ENCODE measurements around the gene ABLIM3.

The ABLIM3 gene

GRCh38 chr5:149141224-149141956 is at the start of gene ABLIM3:
TSS of gene ABLIM3 (plus strand) at chr5:149141493. CDS start at chr5:149142096, 603 bp downstream.
- peak; percentile 71 for DNase-seq

DNA sequence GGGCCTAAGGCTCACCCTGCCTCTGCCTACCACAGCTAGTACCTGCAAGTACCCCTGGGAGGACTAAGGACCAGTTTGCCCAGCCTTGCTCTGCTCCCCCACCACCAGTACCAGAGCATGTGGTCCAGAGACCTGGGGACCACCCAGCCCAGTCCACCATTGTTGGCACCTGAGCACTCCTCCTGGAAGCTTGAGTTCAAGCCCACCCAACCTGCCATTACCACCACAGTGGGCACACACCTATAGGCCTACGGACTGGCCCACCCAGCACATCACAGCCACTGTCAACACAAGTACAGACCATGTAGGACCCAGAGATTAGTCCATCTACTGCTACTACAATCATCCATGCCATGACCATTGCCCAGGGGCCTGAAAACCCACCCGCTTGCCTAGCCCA is 47.7 kb upstream of the ABLIM3 start:
- no peak for DNase-seq

DNA sequence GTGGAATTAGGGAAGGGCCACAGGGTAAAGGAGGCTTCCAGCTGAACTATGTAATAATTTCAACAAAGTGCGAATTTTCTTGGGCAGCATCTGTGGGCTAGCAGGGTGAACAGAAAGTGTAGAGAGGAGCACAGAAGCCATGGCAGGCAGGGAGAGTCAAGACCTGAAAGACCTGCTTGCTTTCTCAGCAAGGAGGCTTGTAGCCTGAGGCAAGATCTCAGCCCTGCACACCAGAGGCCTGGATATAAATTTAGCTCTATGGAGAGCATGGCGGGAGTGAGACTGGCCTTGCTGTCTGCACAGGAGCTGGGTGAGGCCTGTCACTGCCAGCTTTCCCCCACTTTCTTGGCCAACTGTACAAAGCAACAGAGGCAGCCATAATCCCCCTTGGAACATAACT is 46.3 kb upstream of the ABLIM3 start:
- no peak for DNase-seq

- no peak for DNase-seq
Measured at GRCh38 chr5:149099920-149100319, 41.4 kb upstream of the ABLIM3 start.

DNA sequence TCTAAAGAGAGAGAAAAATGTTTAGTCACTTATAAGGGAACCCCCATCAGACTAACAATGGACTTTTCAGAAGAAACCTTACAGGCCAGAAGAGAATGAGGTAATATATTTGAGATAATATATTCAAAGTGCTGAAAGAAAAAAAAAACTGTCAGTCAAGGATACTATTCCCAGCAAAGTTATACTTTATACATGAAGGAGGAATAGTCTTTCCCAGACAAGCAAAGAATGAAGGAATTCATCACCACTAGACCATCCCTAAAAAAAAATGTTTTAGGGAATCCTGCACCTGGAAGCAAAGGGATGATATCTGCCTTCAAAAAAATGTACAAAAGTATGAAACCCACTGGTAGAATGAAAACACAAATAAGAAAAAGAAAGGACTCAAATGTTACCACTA is 41.0 kb upstream of the ABLIM3 start:
- no peak for DNase-seq

DNA sequence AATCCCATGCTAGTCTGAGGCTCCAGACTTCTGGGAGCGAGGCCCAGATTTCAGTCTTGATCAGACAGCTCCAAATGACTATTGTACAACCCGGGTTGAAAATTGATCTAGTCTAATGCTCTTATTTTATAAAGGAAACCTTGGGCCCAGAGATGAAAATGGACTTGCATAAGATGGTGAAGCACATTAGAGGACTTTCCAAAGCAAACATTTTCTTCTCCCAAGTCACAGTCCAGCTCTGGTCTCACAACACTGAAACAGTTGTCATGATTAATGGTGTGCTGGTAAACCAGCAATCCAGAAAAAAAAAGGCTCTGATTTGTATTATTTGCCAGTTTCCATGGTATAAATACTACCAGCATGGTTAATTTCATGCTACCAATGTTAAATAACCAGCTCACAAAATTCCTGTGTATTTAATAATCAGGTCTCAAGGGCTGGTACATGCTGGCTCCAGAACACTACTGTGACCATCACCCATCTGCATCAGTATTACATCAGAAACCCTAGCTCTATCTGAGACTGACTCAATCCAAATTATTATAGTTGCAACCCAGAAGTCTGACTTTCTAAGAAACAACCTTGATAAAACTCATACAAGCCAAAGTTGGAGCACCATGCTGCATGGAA is 32.5 kb upstream of the ABLIM3 start:
- no peak for DNase-seq

DNA sequence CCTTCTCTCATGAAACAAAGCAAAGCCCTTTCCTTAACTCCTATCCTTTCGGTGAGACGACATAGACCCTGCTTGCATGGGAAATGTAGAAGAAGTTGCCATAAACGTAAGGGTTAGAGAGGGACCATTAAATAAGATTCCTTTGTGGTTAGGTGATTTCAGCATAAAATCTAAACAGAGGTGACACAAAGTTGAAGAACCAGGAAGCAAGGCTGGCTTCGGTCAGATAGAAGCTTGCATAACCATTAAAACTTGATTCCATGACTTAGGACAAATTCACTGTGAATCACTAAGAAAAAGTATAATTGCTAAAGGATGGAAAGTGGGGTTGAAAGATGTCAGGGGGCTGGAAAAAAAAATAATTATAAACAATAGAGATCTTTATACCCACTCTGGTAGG is 30.9 kb upstream of the ABLIM3 start:
- no peak for DNase-seq

- no peak for DNase-seq
Measured at GRCh38 chr5:149113669-149114068, 27.6 kb upstream of the ABLIM3 start.

DNA sequence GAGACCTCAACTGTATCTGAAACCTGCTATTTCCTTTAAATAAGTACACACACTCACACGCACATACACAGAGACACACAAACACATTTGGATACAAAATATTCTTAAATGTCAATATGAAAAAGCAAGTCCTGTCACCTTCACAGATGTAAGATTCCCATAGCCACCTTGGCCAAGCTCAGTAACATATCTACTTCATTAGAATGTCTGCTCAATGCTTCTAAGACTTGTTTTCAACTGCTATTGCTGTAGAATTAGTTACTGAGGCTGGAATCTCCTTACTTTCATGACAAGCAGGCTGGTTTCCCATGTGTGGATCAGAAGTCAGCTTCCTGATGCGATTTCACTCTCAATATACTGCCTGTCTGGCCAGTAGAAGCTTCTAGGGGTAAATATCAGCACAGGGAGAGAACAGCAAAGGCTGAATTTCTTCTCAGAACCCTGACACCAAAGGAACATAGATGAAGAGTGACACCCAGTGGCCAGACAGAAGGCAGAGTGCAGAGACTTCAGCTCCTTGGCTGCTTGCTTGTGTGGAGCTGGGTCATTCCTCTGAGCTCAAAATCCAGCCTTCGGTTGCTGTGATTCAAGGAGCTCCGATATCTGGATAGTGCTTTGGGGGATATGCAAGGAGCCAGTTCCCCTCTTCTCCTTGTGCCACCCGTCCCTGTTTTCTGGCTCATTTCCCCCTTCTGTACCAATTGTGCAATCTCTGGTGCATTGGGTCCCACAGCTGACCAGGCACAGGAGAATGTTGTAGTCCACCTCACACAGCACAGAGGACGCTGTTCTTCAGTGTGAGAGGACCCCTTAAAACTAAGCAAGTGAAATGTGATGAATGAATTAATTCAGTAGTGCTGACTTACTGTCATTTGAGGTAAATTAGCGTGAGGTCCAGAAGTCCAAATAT is 26.6 kb upstream of the ABLIM3 start:
- peak; percentile 28 for DNase-seq

DNA sequence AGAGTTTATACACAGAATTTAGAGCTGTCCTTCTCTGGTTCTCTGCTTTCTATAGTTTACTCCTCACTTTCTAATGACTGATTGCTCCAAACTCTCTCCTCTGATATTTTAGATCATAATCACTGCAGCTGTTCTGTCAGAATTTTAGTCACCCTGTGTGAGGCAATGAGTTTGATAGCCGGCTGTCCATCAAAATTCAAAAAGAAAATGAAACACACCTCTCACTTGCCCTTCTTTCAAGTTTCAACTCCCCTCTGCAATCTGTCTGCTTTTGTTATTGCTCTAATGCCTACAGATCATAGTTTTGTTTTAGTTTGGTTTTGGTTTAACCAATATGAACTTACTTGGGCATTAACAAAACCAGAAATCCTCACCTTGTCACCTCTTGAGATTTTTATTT is 23.3 kb upstream of the ABLIM3 start:
- no peak for DNase-seq

- no peak for DNase-seq
Measured at GRCh38 chr5:149118463-149118862, 22.8 kb upstream of the ABLIM3 start.

GRCh38 chr5:149121145-149121544 is 20.1 kb upstream of the ABLIM3 start:
- no peak for DNase-seq

DNA sequence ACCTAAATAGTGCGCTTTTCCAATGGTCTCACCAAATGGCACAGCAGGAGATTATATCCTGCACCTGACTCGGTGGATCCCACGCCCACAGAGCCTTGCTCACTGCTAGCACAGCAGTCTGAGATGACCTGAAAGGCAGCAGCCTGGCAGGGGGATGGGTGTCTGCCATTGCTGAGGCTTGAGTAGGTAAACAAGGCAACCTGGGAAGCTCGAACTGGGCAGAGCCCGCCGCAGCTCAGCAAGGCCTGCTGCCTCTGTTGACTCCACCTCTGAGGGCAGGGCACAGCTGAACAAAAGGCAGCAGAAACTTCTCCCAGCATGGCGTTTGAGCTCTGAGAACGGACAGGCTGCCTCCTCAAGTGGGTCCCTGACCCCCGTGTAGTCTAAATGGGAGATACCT is 18.1 kb upstream of the ABLIM3 start:
- no peak for DNase-seq

DNA sequence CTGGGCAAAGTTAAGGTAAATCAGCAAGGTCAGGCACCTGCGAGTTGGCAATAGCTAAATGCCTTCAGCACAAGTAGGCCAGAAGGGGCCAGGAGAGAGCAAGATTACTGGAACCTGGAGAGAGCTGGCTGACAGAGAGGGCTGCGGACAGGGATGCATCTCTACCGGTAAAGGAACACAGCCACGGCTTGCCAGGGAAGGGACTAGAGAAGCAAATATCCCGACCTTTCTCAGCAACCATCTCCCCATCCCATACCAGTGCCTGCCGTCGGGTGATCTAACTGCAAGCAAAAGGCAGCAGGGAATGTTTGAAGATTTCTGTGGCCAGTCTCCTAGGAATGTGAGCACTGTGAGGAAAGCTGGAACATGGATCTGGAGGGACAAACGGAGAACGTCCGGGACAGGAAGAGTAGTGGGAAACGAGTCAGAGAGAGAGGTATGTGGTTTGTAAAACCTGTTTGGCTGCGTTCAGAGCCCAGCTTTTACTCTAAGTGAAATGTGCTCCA is 15.9 kb upstream of the ABLIM3 start:
- no peak for DNase-seq

GRCh38 chr5:149126906-149127305 is 14.4 kb upstream of the ABLIM3 start:
- DNase-seq: no peak

GRCh38 chr5:149127394-149127955 is 13.8 kb upstream of the ABLIM3 start:
- no peak for DNase-seq

GRCh38 chr5:149128023-149128875 is 13.0 kb upstream of the ABLIM3 start:
- DNase-seq: no peak

DNA sequence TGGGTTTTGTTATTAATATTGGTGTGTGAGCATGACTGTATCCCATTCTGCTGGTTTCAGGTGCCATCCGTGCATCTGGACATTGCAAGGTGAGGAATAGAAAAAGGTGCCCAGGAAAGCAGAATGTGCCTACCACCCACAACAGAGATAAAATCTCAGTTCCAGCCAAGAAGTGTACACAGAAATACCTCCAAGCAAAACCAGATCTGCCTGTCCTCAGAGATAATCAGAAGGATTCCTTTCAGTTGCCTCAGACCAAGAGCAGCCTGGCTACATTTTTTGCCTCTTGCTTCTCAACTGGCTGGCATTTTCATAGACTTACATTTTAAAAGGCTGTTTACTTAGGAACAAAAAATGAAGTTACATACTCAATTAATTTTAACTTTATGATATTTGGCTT is 12.1 kb upstream of the ABLIM3 start:
- no peak for DNase-seq

DNA sequence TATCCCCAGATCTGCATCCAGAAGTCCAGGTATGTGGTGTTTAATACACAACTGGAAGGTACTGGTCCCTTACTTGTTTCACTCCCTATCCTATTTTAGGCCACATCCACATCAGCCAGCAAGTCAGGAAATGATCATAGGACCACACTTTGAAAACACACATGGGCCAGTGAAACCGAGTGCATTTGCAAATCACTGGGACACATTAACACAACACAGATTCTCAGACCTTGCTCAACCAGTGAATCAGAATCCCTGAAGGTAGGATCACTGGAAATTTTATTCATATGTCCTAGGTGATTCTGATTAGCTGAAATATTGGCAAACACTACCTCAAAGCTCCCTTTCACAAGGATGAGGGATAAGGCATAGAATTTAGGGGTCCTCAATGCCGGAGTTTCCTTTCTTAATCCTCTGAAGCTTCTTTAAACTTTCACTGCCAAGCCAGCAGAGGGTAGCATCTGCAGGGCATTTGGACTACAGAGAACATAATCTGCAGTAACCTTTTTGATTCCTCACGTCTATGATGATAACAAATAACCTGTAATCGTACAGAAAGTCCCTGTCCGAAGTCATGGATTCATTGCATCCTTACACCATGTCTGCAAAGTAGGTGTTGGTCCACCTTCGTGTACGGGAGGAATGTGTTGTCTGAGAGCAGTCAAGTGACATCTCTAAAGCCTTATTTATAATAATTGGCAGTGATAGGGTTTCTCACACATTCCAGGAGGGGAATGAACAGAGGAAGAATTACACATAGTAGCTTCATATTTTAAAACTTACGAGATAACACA is 11.0 kb upstream of the ABLIM3 start:
- no peak for DNase-seq

- no peak for DNase-seq
Measured at GRCh38 chr5:149132474-149132873, 8.8 kb upstream of the ABLIM3 start.
